ENCODE data around the gene LRP1B.

LRP1B gene

GRCh38 chr2:141565597-141565996 is 565.2 kb downstream of the LRP1B start:
- no peak for FAIRE-seq

GRCh38 chr2:141560723-141561122 is 570.1 kb downstream of the LRP1B start:
- no peak for FAIRE-seq

GRCh38 chr2:141557329-141558095 is 573.3 kb downstream of the LRP1B start:
- no peak for FAIRE-seq

GRCh38 chr2:141555876-141556470 is 574.8 kb downstream of the LRP1B start:
- no peak for FAIRE-seq

GRCh38 chr2:141554810-141555209 is 576.0 kb downstream of the LRP1B start:
- no peak for FAIRE-seq

- no peak for FAIRE-seq
These were observed 596.0 kb downstream of the LRP1B start for GRCh38 chr2:141534666-141535362.

- no peak for FAIRE-seq
These were observed 601.2 kb downstream of the LRP1B start for GRCh38 chr2:141529659-141530058.

- no peak for FAIRE-seq
These were observed 601.8 kb downstream of the LRP1B start for GRCh38 chr2:141528990-141529389.

GRCh38 chr2:141526760-141527159 is 604.1 kb downstream of the LRP1B start:
- FAIRE-seq, result no peak

- FAIRE-seq, result no peak
These were observed 606.0 kb downstream of the LRP1B start for GRCh38 chr2:141524777-141525176.

GRCh38 chr2:141523199-141523598 is 607.6 kb downstream of the LRP1B start:
- no peak for FAIRE-seq

- FAIRE-seq, result no peak
These were observed 608.1 kb downstream of the LRP1B start for GRCh38 chr2:141522702-141523101.

GRCh38 chr2:141522048-141522447 is 608.8 kb downstream of the LRP1B start:
- no peak for FAIRE-seq

GRCh38 chr2:141519906-141520305 is 610.9 kb downstream of the LRP1B start:
- no peak for FAIRE-seq

- no peak for FAIRE-seq
These were observed 612.9 kb downstream of the LRP1B start for GRCh38 chr2:141517852-141518421.

GRCh38 chr2:141517180-141517851 is 613.5 kb downstream of the LRP1B start:
- FAIRE-seq, result no peak

- FAIRE-seq, result no peak
These were observed 614.9 kb downstream of the LRP1B start for GRCh38 chr2:141515931-141516330.

- FAIRE-seq, result no peak
These were observed 617.0 kb downstream of the LRP1B start for GRCh38 chr2:141513853-141514252.

GRCh38 chr2:141508806-141509595 is 621.8 kb downstream of the LRP1B start:
- FAIRE-seq, result no peak

- FAIRE-seq, result no peak
These were observed 622.6 kb downstream of the LRP1B start for GRCh38 chr2:141508086-141508752.

GRCh38 chr2:141506135-141506534 is 624.7 kb downstream of the LRP1B start:
- FAIRE-seq, result no peak

GRCh38 chr2:141501752-141502151 is 629.1 kb downstream of the LRP1B start:
- FAIRE-seq, result no peak
